ENCODE measurements around the gene PHLPP1.

The PHLPP1 gene

DNA sequence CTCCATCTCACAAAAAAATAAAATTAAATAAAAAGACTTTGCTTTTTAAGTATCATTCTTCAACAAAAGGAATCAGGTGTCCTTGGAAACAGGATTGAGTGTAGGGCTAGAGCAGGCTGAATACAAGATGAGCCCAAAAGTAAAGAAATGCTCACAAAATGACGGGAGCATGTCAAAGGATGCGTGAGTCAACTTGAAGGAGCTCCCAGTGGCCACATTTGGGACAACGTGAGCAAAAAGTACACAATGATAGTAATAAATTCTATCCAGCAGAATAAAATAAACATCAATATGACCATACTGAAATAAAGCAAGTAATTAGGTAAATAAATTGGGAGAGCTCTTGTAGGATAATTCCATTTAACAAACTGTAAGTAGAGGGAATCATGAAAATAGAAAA is 220.7 kb downstream of the PHLPP1 start:
- TF ChIP-seq, protein P1, sequence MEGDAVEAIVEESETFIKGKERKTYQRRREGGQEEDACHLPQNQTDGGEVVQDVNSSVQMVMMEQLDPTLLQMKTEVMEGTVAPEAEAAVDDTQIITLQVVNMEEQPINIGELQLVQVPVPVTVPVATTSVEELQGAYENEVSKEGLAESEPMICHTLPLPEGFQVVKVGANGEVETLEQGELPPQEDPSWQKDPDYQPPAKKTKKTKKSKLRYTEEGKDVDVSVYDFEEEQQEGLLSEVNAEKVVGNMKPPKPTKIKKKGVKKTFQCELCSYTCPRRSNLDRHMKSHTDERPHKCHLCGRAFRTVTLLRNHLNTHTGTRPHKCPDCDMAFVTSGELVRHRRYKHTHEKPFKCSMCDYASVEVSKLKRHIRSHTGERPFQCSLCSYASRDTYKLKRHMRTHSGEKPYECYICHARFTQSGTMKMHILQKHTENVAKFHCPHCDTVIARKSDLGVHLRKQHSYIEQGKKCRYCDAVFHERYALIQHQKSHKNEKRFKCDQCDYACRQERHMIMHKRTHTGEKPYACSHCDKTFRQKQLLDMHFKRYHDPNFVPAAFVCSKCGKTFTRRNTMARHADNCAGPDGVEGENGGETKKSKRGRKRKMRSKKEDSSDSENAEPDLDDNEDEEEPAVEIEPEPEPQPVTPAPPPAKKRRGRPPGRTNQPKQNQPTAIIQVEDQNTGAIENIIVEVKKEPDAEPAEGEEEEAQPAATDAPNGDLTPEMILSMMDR (IDR thresholded peaks at IDR 0.05; ENCODE audit: low read depth, low read length) = no peak
- no peak for DNase-seq (ENCODE audit: low read depth)

DNA sequence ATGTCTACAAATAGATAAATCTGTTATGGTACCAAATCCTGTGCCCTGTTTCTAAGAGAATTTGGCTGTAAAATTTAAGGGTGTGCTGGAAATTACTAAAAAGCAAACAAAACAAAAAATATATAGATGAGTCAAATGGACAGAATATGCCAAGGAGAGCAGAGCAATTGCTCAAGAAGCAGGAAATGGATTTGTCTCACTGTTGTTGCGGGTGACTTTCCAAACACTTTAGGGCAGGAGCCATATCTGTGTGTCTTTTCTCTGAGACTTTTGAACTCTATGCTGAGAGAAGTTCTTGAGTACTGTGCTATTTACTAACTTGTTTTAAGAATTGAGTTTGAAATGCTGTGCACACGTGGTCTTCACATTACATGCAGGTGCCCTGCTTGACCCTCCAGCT is 221.7 kb downstream of the PHLPP1 start:
- no peak overlapping the region for H3K4me3 ChIP-seq (ENCODE audit: low read depth, low read length)
- DNase-seq (ENCODE audit: low read depth) = peak; percentile 61
- TF ChIP-seq POLR2A (IDR thresholded peaks at IDR 0.05; ENCODE audit: extremely low read depth, insufficient read length) = no peak
- TF ChIP-seq MYC (IDR thresholded peaks at IDR 0.05; ENCODE audit: low read depth, low read length) = no peak
- TF ChIP-seq, protein P1 (IDR thresholded peaks at IDR 0.05; ENCODE audit: low read depth, low read length) = no peak
- TF ChIP-seq, protein P2, sequence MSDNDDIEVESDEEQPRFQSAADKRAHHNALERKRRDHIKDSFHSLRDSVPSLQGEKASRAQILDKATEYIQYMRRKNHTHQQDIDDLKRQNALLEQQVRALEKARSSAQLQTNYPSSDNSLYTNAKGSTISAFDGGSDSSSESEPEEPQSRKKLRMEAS (IDR thresholded peaks at IDR 0.05; ENCODE audit: low read depth, low read length) = no peak

More for the DNA sequence above, 220.7 kb downstream of the PHLPP1 start:
- no peak overlapping the region for H3K4me3 ChIP-seq (ENCODE audit: low read depth, low read length)

DNA sequence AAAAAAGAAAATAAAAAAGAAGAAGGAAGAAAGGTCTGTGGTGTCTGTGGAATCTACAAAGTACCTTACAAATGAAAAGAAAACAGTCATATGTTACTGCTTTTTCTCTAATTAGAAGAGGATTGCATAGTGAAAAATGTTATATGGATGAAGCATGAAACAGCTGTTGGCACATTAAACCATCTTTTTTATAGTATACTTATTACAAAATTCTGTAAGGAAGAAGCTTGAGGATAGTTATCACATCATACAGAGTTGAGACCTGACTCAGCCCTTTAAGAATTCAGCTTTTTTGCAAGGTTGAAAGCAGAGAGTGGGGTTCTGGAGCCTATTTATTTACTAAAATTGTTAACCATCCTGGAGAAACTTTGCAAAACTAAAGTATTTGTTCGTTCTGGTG is 222.7 kb downstream of the PHLPP1 start:
- TF ChIP-seq MYC (IDR thresholded peaks at IDR 0.05; ENCODE audit: low read depth, low read length) (no peak), POLR2A (IDR thresholded peaks at IDR 0.05; ENCODE audit: extremely low read depth, insufficient read length) (no peak)
- H3K4me3 ChIP-seq (ENCODE audit: low read depth, low read length) = no peak overlapping the region
- DNase-seq (ENCODE audit: low read depth) = no peak

DNA sequence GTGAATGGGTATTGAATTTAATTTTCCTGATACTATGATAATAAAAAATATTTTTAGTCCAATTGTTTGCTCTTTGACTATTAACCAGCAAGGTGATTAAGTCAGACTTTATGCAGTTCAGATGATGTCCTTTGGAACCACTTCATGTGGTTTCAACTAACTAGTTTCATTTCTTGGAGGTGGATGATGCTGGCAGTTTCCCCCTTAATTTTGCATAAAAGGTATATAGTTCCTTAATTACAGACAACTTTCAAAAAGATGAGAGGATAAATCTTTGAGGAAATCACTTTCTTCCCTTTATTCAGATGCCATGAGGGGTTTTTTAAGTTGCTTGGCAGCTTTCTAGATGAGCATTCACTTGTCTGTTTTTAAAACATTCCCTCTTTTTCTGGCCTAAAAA is 223.1 kb downstream of the PHLPP1 start:
- TF ChIP-seq POLR2A (IDR thresholded peaks at IDR 0.05; ENCODE audit: extremely low read depth, insufficient read length) (no peak), MYC (IDR thresholded peaks at IDR 0.05; ENCODE audit: low read depth, low read length) (no peak)
- TF ChIP-seq, protein P2 (IDR thresholded peaks at IDR 0.05; ENCODE audit: low read depth, low read length) = no peak
- TF ChIP-seq, protein P1 (IDR thresholded peaks at IDR 0.05; ENCODE audit: low read depth, low read length) = no peak
- H3K4me3 ChIP-seq (ENCODE audit: low read depth, low read length) = no peak overlapping the region
- DNase-seq (ENCODE audit: low read depth) = peak; percentile 21

DNA sequence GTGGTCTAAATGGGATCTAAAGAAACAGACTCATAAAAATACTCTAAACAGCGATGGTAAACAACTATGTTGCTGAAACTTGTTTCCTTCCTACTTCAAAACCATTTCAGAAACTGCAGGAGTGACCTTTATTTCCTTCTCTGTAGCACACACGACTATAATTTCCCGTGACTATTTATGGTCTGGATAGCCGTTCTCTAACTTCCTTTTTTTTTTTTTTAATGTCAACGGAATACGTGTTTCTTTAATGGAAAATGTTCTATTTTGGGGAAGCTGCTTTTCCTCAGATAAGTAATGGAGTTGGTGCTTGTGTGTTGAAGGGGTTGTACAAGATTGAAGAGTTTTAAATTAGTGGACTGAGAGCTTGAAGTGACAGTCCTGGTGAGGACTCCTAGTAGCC is 224.1 kb downstream of the PHLPP1 start:
- TF ChIP-seq POLR2A (IDR thresholded peaks at IDR 0.05; ENCODE audit: extremely low read depth, insufficient read length) (no peak), MYC (IDR thresholded peaks at IDR 0.05; ENCODE audit: low read depth, low read length) (no peak)
- peak; percentile 76 for DNase-seq (ENCODE audit: low read depth)
- H3K4me3 ChIP-seq (ENCODE audit: low read depth, low read length) = peak overlapping the region; percentile 3

DNA sequence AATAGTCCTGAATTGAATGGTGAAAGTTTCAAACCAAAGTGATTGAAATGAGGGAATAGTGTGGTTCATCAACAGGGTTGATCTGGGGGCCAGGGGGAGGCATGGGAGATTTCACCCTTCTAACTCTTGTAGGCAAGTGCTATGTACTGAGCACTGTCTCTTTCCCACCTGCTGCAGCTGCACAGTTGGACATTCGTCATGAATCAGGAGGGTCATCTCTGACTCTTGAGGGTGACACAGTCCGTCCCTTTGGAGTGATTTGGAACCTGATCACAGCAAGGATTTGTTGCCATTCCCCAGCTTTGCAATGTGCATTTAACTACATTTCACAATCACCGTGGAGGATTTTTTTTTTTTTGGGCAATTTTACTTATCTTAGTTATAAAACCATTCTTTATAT is 224.6 kb downstream of the PHLPP1 start:
- peak; percentile 43 for DNase-seq (ENCODE audit: low read depth)
- H3K4me3 ChIP-seq (ENCODE audit: low read depth, low read length) = no peak overlapping the region
- TF ChIP-seq, protein P2 (IDR thresholded peaks at IDR 0.05; ENCODE audit: low read depth, low read length) = no peak
- TF ChIP-seq MYC (IDR thresholded peaks at IDR 0.05; ENCODE audit: low read depth, low read length) (no peak), POLR2A (IDR thresholded peaks at IDR 0.05; ENCODE audit: extremely low read depth, insufficient read length) (no peak)

DNA sequence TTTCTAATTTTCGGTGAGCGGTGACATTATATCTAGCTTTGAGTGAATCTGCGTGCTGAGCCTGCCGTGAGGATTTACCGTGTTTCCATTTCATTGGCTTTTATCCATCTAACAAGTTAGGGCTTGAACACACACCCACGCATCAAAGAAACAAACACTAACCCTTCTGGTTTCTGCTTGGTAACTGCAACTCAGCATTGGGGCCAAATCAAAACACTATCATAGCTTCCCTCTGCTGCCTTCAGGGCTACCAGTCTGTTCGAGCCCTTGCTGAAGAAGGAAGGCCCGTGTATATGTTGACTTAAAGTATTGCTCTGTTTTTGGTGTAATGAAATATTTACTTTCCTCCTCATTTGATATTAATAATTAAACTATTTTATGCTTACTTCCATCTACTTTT is 227.2 kb downstream of the PHLPP1 start:
- DNase-seq (ENCODE audit: low read depth) = no peak
- H3K4me3 ChIP-seq (ENCODE audit: low read depth, low read length) = no peak overlapping the region
- TF ChIP-seq MYC (IDR thresholded peaks at IDR 0.05; ENCODE audit: low read depth, low read length) (no peak), POLR2A (IDR thresholded peaks at IDR 0.05; ENCODE audit: extremely low read depth, insufficient read length) (no peak)
- TF ChIP-seq, protein P1 (IDR thresholded peaks at IDR 0.05; ENCODE audit: low read depth, low read length) = no peak
- TF ChIP-seq, protein P2 (IDR thresholded peaks at IDR 0.05; ENCODE audit: low read depth, low read length) = no peak

All from NB4 (cell line).